ENCODE data around the gene ITGB1BP2. TPM values are rescaled to one million over a fixed set of nuclear protein-coding genes. Genes with fewer than 3 reads are reported as not detected.
"Not testable (repeated sequence)": the region's sequence is repeated elsewhere in the genome, so short reads cannot be mapped to it uniquely, and the experiment has no call there.

The ITGB1BP2 gene
- total RNA-seq, 4 donors from 2014 or later, result 0.66 to 20.1 (median 6.2) TPM

DNA sequence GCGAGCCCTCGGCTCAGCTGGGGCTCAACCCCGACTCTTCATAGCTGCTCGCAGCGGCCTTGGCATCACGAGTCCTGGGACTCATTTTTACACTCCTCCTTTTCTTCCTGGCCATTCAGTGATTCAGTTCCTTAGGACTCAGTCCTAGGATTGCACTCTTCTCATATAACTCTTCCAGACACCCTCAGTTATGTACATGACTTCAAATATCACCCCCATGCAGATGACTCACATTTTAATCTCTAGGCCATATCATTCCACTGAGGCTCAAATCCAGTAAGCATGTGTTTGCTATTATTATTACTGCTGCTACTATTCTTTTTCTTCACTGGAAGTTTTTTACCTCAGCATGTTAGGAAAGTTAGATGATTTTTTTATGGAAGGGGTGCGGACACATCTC is 14.4 kb downstream of the ITGB1BP2 start:
- no peaks in the 10 kb centered on the region for H3K9me3 ChIP-seq
- no peak for DNase-seq (ENCODE audit: low spot score in 2 of 2)
- H3K27me3 ChIP-seq, result no peaks in the 10 kb centered on the region
- H3K4me3 ChIP-seq, result no peak overlapping the region
- TF ChIP-seq POLR2A (IDR thresholded peaks at IDR 0.05) (no peak), EP300 (IDR thresholded peaks at IDR 0.05) (no peak)
- TF ChIP-seq, protein P1, sequence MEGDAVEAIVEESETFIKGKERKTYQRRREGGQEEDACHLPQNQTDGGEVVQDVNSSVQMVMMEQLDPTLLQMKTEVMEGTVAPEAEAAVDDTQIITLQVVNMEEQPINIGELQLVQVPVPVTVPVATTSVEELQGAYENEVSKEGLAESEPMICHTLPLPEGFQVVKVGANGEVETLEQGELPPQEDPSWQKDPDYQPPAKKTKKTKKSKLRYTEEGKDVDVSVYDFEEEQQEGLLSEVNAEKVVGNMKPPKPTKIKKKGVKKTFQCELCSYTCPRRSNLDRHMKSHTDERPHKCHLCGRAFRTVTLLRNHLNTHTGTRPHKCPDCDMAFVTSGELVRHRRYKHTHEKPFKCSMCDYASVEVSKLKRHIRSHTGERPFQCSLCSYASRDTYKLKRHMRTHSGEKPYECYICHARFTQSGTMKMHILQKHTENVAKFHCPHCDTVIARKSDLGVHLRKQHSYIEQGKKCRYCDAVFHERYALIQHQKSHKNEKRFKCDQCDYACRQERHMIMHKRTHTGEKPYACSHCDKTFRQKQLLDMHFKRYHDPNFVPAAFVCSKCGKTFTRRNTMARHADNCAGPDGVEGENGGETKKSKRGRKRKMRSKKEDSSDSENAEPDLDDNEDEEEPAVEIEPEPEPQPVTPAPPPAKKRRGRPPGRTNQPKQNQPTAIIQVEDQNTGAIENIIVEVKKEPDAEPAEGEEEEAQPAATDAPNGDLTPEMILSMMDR (IDR thresholded peaks at IDR 0.05), result no peak
- 86 to 95% methylated on average over 6 to 7 of the region's 7 CpGs for WGBS, 2 donors
- no peaks in the 10 kb centered on the region for H3K4me1 ChIP-seq
- H3K36me3 ChIP-seq, result no peaks in the 10 kb centered on the region
- H3K27ac ChIP-seq, result no peak overlapping the region

DNA sequence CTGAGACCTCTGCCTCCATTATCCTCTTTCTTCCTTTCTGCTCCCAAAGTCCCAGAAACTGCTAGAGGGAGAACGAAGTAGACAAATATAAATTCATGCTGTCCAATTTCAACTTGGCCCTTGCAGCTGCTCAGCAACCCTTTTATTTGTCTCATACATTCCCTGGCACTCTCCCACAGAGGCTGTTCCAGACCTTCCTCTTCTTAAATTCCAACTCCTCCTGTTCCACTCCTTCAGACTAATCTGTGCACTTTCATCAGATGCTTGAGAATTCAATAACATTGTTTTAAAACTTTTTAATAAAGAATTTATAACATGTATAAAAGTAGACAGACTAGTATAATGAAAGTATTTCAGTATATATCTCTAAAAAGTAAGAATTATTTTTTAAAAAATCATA is 15.4 kb downstream of the ITGB1BP2 start:
- not testable (repeated sequence) for H3K4me3 ChIP-seq; H3K4me1 ChIP-seq; DNase-seq (ENCODE audit: low spot score in 2 of 2); H3K27me3 ChIP-seq; H3K36me3 ChIP-seq; H3K9me3 ChIP-seq; H3K27ac ChIP-seq
- 0 to 39% methylated on average over 1 of the region's 1 CpG for WGBS, 2 donors

DNA sequence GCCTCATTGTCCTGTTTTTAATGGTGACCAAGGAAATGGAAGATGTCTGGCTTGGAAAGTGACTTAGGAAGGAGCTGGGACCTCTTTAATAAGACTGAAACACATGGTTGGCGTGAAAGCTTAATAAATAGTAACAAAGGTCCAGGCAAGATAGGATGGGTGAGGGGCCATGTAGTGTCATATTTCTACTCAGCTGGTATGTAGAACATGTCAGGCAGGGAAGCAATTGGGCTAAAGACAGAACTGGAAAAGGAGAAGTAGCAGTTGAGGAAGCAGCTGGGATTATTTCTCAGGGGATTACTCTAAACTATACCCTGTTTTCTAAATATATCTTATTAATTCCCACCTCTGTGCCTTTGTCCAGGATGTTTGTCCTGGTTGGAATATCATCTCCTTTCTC is 18.6 kb downstream of the ITGB1BP2 start:
- Histone ChIP-seq H3K36me3 (no peaks in the 10 kb centered on the region), H3K9me3 (no peaks in the 10 kb centered on the region), H3K4me3 (no peak overlapping the region), H3K4me1 (no peaks in the 10 kb centered on the region), H3K27ac (no peak overlapping the region), H3K27me3 (no peaks in the 10 kb centered on the region)
- no peak for DNase-seq (ENCODE audit: low spot score in 2 of 2)
- WGBS, 2 donors, result 62 to 89% methylated on average over 1 of the region's 1 CpG
- TF ChIP-seq EP300 (IDR thresholded peaks at IDR 0.05) (no peak), POLR2A (IDR thresholded peaks at IDR 0.05) (no peak)
- TF ChIP-seq, protein P1 (IDR thresholded peaks at IDR 0.05), result no peak

DNA sequence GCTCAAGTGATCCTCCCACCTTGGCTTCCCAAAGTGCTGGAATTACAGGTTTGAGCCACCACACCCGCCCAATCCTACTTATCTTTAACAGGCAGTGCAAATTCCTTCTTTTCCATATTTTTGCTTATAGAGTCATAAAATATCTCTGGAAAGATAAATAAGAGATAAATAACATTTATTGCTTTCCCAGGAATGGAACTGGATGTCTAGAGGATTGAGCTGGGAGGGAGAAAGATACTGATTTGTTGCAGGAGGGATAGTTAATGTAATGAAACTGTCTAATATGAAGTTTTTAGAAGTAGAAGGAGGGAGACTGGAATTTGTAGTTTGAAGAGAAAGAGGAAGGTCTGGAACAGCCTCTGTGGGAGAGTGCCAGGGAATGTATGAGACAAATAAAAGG is 20.2 kb downstream of the ITGB1BP2 start:
- Histone ChIP-seq H3K4me1 (no peaks in the 10 kb centered on the region), H3K36me3 (no peaks in the 10 kb centered on the region), H3K4me3 (no peak overlapping the region), H3K27ac (no peak overlapping the region), H3K9me3 (peaks cover 0 to under 1% (median 0%) of the 10 kb centered on the region in 4 donors), H3K27me3 (no peaks in the 10 kb centered on the region)
- 79 to 88% methylated on average over 1 of the region's 1 CpG for WGBS, 2 donors
- TF ChIP-seq EP300 (IDR thresholded peaks at IDR 0.05), result no peak
- TF ChIP-seq POLR2A (IDR thresholded peaks at IDR 0.05), result no peak
- TF ChIP-seq, protein P1 (IDR thresholded peaks at IDR 0.05), result no peak
- no peak for DNase-seq (ENCODE audit: low spot score in 2 of 2)

DNA sequence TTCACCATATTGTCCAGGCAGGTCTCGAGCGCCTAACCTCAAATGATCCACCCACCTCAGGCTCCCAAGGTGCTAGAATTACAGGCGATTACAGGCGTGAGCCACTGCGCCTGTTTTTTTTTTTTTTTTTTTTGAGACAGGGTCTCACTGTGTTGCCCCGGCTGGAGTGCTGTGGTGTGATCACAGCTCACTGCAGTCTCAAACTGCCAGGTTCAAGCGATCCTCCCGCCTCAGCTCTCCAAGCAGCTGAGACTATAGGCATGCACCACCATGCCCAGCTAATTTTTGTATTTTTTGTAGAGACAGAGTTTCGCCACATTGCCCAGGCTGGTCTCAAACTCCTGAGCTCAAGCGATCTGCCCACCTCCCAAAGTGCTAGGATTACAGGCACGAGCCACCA is 22.9 kb downstream of the ITGB1BP2 start:
- H3K27me3 ChIP-seq; H3K36me3 ChIP-seq; H3K9me3 ChIP-seq; H3K4me1 ChIP-seq; H3K27ac ChIP-seq; DNase-seq (ENCODE audit: low spot score in 2 of 2); H3K4me3 ChIP-seq: not testable (repeated sequence)
- WGBS, 2 donors, result 93 to 98% methylated on average over 11 of the region's 11 CpGs

DNA sequence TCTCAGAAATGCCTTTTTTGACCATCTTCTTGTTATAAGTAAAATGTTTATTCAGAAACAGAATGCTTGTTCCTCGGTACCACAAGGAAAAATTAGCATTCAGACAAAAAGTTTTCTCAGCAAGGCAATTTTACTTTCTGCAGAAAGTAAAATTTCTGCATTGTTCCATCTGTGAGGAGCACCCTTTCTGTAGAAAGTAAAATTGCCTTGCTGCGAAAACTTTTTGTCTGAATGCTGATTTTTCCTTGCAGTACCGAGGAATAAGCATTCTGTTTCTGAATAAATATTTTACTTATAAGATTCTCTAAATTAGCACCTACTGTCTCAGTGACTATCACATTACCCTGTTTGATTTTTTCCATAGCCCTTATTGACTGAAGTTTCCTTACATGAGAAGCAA is 24.8 kb downstream of the ITGB1BP2 start:
- H3K27ac ChIP-seq, result no peak overlapping the region
- no peak for DNase-seq (ENCODE audit: low spot score in 2 of 2)
- H3K27me3 ChIP-seq, result no peaks in the 10 kb centered on the region
- 93 to 96% methylated on average over 3 of the region's 3 CpGs for whole genome bisulfite sequencing, 2 donors
- no peaks in the 10 kb centered on the region for H3K36me3 ChIP-seq
- no peaks in the 10 kb centered on the region for H3K4me1 ChIP-seq
- H3K4me3 ChIP-seq, result no peak overlapping the region
- TF ChIP-seq, protein P1 (IDR thresholded peaks at IDR 0.05), result no peak
- TF ChIP-seq EP300 (IDR thresholded peaks at IDR 0.05), result no peak
- no peak for TF ChIP-seq POLR2A (IDR thresholded peaks at IDR 0.05)
- peaks cover 0 to 6% (median 0%) of the 10 kb centered on the region in 4 donors for H3K9me3 ChIP-seq

DNA sequence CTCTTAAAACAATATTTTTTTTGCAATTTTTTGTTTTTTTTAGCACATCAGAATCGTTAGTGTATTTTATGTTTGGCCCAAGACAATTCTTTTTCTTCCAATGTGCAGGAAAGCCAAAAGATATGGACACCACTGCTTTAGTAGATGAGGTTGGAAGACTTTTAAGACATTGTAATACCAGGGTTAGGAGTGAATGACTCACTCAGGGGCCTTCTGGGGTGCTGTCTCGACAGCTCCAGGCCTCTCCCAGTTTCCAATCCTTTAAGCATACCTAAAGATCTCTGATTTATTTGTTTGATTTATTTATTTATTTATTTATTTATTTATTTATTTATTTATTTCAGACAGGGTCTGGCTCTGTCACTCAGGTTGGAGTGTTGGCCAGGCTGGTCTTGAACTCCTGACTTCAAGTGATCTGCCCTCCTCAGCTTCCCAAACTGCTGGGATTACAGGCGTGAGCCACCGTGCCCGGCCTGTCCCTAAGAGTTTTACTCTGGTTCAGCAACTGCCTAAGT is 47.7 kb downstream of the ITGB1BP2 start:
- WGBS, 2 donors, result 45 to 57% methylated on average over 2 of the region's 5 CpGs
- not testable (repeated sequence) for H3K27ac ChIP-seq; DNase-seq (ENCODE audit: low spot score in 2 of 2); H3K4me1 ChIP-seq; H3K27me3 ChIP-seq; H3K9me3 ChIP-seq; H3K4me3 ChIP-seq; H3K36me3 ChIP-seq

DNA sequence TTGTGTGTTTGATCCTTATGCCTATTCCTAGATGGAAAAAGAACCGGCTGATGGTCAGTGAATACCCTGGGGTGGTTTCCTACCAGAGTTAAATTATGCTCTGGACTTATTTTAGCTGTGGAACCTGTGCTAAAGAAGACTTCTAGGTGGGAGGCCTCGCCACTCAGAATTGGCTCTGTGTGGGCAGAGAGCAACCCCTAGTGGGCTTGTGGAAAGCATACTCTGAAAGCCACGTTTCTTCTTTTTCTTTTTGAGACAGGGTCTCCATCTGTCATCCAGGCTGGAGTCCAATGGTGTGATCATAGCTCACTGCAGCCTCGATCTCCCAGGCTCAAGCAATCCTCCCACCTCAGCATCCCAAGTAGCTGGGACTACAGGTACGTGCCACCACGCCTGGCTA is 48.3 kb downstream of the ITGB1BP2 start:
- H3K4me1 ChIP-seq; H3K36me3 ChIP-seq; H3K9me3 ChIP-seq; H3K4me3 ChIP-seq; H3K27ac ChIP-seq; H3K27me3 ChIP-seq; DNase-seq (ENCODE audit: low spot score in 2 of 2): not testable (repeated sequence)
- WGBS, 2 donors, result 0 to 48% methylated on average over 1 to 2 of the region's 6 CpGs

DNA sequence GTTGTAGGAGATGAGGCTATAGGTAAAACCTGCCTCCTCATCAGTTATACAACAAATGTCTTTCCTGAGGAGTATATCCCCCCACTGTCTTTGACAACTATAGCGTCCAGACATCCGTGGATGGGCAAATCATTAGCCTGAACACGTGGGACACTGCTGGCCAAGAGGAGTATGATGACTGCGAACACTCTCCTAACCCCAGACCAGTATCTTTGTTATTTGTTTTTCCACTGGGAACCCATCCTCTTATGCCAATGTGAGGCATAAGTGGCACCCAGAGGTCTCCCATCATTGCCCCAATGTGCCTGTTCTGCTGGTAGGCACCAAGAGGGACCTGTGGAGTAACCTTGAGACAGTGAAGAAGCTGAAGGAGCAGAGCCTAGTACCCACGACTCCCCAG is 50.9 kb downstream of the ITGB1BP2 start:
- not testable (repeated sequence) for DNase-seq (ENCODE audit: low spot score in 2 of 2); H3K4me1 ChIP-seq; H3K9me3 ChIP-seq; H3K36me3 ChIP-seq; H3K27ac ChIP-seq; H3K27me3 ChIP-seq; H3K4me3 ChIP-seq
- 86 to 94% methylated on average over 5 of the region's 5 CpGs for WGBS, 2 donors

Measured in tibial nerve (tissue), 4 donors.